ENCODE results near the gene YWHAE.
A peak's percentile ranks its signal among the peaks of the same experiment; 100 is the strongest.

The YWHAE gene

GRCh38 chr17:1377334-1377733 lies 22.7 kb downstream of the YWHAE start:
- Histone ChIP-seq H3K4me3 (IDR thresholded peaks at IDR 0.05; ENCODE audit: insufficient read depth, low read depth, low read length) (no peak overlapping the region), H3K4me2 (peak overlapping the region; percentile 88), H3K27ac (peak overlapping the region; percentile 89), H3K27me3 (ENCODE audit: insufficient read depth, low read depth) (no peaks in the 10 kb centered on the region), H3K9ac (peak overlapping the region; percentile 43; the same call in 1 of the 2 replicates), H2AFZ (ENCODE audit: low read depth) (no peak overlapping the region), H4K20me1 (ENCODE audit: insufficient read depth) (peaks cover 70% of the 10 kb centered on the region), H3K36me3 (ENCODE audit: insufficient read depth) (no peaks in the 10 kb centered on the region; the same call in 1 of the 2 replicates), H3K4me1 (ENCODE audit: low read depth, poor library complexity, severe bottlenecking) (peaks cover 97% of the 10 kb centered on the region), H3K79me2 (ENCODE audit: insufficient read depth, low read depth) (peaks cover 100% of the 10 kb centered on the region)
- TF ChIP-seq CTCF (conservative IDR thresholded peaks at IDR 0.05; ENCODE audit: low read depth, low read length) = no peak

- Histone ChIP-seq H3K9ac (peak overlapping the region; percentile 43; the same call in 1 of the 2 replicates), H3K79me2 (ENCODE audit: insufficient read depth, low read depth) (peaks cover 100% of the 10 kb centered on the region), H3K27me3 (ENCODE audit: insufficient read depth, low read depth) (no peaks in the 10 kb centered on the region), H3K4me2 (peak overlapping the region; percentile 88), H3K4me3 (IDR thresholded peaks at IDR 0.05; ENCODE audit: insufficient read depth, low read depth, low read length) (no peak overlapping the region), H3K36me3 (ENCODE audit: insufficient read depth) (no peaks in the 10 kb centered on the region; the same call in 1 of the 2 replicates), H3K27ac (peak overlapping the region; percentile 89), H3K4me1 (ENCODE audit: low read depth, poor library complexity, severe bottlenecking) (peaks cover 100% of the 10 kb centered on the region), H2AFZ (ENCODE audit: low read depth) (no peak overlapping the region), H4K20me1 (ENCODE audit: insufficient read depth) (peaks cover 73% of the 10 kb centered on the region)
- TF ChIP-seq CTCF (conservative IDR thresholded peaks at IDR 0.05; ENCODE audit: low read depth, low read length) = no peak
Observed at GRCh38 chr17:1376061-1376460, 24.0 kb downstream of the YWHAE start.

- Histone ChIP-seq H4K20me1 (ENCODE audit: insufficient read depth) (peaks cover 73% of the 10 kb centered on the region), H3K79me2 (ENCODE audit: insufficient read depth, low read depth) (peaks cover 100% of the 10 kb centered on the region), H2AFZ (ENCODE audit: low read depth) (no peak overlapping the region), H3K4me2 (peak overlapping the region; percentile 88), H3K36me3 (ENCODE audit: insufficient read depth) (no peaks in the 10 kb centered on the region; the same call in 1 of the 2 replicates), H3K27ac (peak overlapping the region; percentile 89), H3K9ac (peak overlapping the region; percentile 43; the same call in 1 of the 2 replicates), H3K4me1 (ENCODE audit: low read depth, poor library complexity, severe bottlenecking) (peaks cover 100% of the 10 kb centered on the region), H3K4me3 (IDR thresholded peaks at IDR 0.05; ENCODE audit: insufficient read depth, low read depth, low read length) (no peak overlapping the region), H3K27me3 (ENCODE audit: insufficient read depth, low read depth) (no peaks in the 10 kb centered on the region)
- no peak for TF ChIP-seq CTCF (conservative IDR thresholded peaks at IDR 0.05; ENCODE audit: low read depth, low read length)
Observed at GRCh38 chr17:1375615-1376014, 24.4 kb downstream of the YWHAE start.

GRCh38 chr17:1374431-1375177 lies 25.4 kb downstream of the YWHAE start:
- H3K4me3 ChIP-seq (IDR thresholded peaks at IDR 0.05; ENCODE audit: insufficient read depth, low read depth, low read length) = no peak overlapping the region
- no peaks in the 10 kb centered on the region; the same call in 1 of the 2 replicates for H3K36me3 ChIP-seq (ENCODE audit: insufficient read depth)
- H3K4me1 ChIP-seq (ENCODE audit: low read depth, poor library complexity, severe bottlenecking) = peaks cover 96% of the 10 kb centered on the region
- peaks cover 75% of the 10 kb centered on the region for H4K20me1 ChIP-seq (ENCODE audit: insufficient read depth)
- H3K27ac ChIP-seq = peak overlapping the region; percentile 89
- H3K27me3 ChIP-seq (ENCODE audit: insufficient read depth, low read depth) = no peaks in the 10 kb centered on the region
- H3K79me2 ChIP-seq (ENCODE audit: insufficient read depth, low read depth) = peaks cover 100% of the 10 kb centered on the region
- H3K4me2 ChIP-seq = peak overlapping the region; percentile 88
- no peak overlapping the region for H2AFZ ChIP-seq (ENCODE audit: low read depth)
- TF ChIP-seq CTCF (conservative IDR thresholded peaks at IDR 0.05; ENCODE audit: low read depth, low read length) = no peak
- no peak overlapping the region for H3K9ac ChIP-seq

Measured in KMS-11 (cell line).